H1 (cell line): ENCODE measurements around the gene NMRAL1. TPM values are rescaled to one million over a fixed set of nuclear protein-coding genes. Genes with fewer than 3 reads are reported as not detected.

Experiments used
- CTCF ChIA-PET: fragments of 300-600 bp; sonication (Branson Sonifier 250); formaldehyde crosslinking; loops from one replicate; lab custom pipeline; 2021; ENCODE audit not compliant: partially characterized antibody; lab: Charles Lee
- POLR2A ChIA-PET: fragments of 300-600 bp; sonication (Branson Sonifier 250); formaldehyde crosslinking; loops from one replicate; lab custom pipeline; 2021; ENCODE audit warnings: inconsistent platforms; ENCODE audit not compliant: partially characterized antibody; lab: Charles Lee
- DNase-seq, 2 experiments: peaks; one replicate each; pipeline versions ENCODE4 v3.0.0 to v3.0.0-alpha.2; 2010 to 2022; ENCODE audit warnings: low spot score in 2 of 2, low read depth in 1 of 2, mixed read lengths in 1 of 2
- FAIRE-seq: peaks from 2 replicates; lab custom pipeline; 2011; peaks lifted over from hg19 to GRCh38; lab: Jason Lieb, UNC
- H2AFZ ChIP-seq: 2 replicates; pipeline ENCODE4 v1.8.1; 2012; ENCODE audit warnings: low read length, inconsistent platforms
- H2AK5ac ChIP-seq: 2 replicates; pipeline ENCODE4 v1.6.1; 2013; ENCODE audit warnings: low read depth, low read length
- H2BK120ac ChIP-seq: replicated peaks from 2 replicates; pipeline ENCODE3; 2013; ENCODE audit warnings: low read depth, low read length, inconsistent platforms
- H2BK12ac ChIP-seq: 2 replicates; pipeline ENCODE4 v1.6.1; 2013; ENCODE audit warnings: low read depth, low read length
- H2BK15ac ChIP-seq: 2 replicates; pipeline ENCODE4 v1.6.1; 2013; ENCODE audit warnings: low read length
- H2BK20ac ChIP-seq: 2 replicates; pipeline ENCODE4 v1.6.1; 2013; ENCODE audit warnings: low read length
- H2BK5ac ChIP-seq: 2 replicates; pipeline ENCODE4 v1.6.1; 2013; ENCODE audit warnings: low read depth, low read length
- H3K14ac ChIP-seq: 2 replicates; pipeline ENCODE4 v1.6.1; 2013; ENCODE audit warnings: inconsistent platforms; ENCODE audit not compliant: insufficient read length
- H3K18ac ChIP-seq: 2 replicates; pipeline ENCODE4 v1.6.1; 2013; ENCODE audit warnings: low read length; ENCODE audit errors: extremely low read depth
- H3K23ac ChIP-seq: 2 replicates; pipeline ENCODE4 v1.6.1; 2013; ENCODE audit warnings: inconsistent platforms; ENCODE audit not compliant: insufficient read length
- H3K23me2 ChIP-seq: 2 replicates; pipeline ENCODE4 v1.6.1; 2013; ENCODE audit warnings: low read depth, low read length
- H3K27ac ChIP-seq: 2 replicates; pipeline ENCODE4 v1.6.1; 2011; ENCODE audit warnings: low read depth, low read length, inconsistent platforms
- H3K27me3 ChIP-seq, 4 experiments: replicated peaks in 1 of 4; 1 replicate in 1 of 4; 2 replicates in 3 of 4; pipeline versions ENCODE4 v1.6.1 to v1.8.1; 2011 to 2013; ENCODE audit warnings: low read length in 3 of 4, mild to moderate bottlenecking in 3 of 4, inconsistent platforms in 2 of 4, mixed read lengths in 2 of 4, moderate library complexity in 1 of 4; ENCODE audit not compliant: control insufficient read depth in 3 of 4, insufficient read depth in 3 of 4; ENCODE audit errors: extremely low read depth in 1 of 4
- H3K36me3 ChIP-seq, 4 experiments: 2 replicates each; pipeline versions ENCODE4 v1.6.1 to v1.8.1; 2011 to 2013; ENCODE audit warnings: mild to moderate bottlenecking in 4 of 4, low read length in 3 of 4, moderate library complexity in 2 of 4, control low read depth in 1 of 4, inconsistent platforms in 1 of 4; ENCODE audit not compliant: insufficient read depth in 4 of 4, control insufficient read depth in 2 of 4
- H3K4ac ChIP-seq: replicated peaks from 2 replicates; pipeline ENCODE3; 2013; ENCODE audit warnings: low read length, low read depth, mixed read lengths, inconsistent platforms; ENCODE audit not compliant: insufficient read length
- H3K4me1 ChIP-seq, 4 experiments: replicated peaks in 1 of 4; 1 replicate in 1 of 4; 2 replicates in 3 of 4; pipeline versions ENCODE4 v1.6.1 to v1.8.1; 2011 to 2013; ENCODE audit warnings: low read length in 3 of 4, inconsistent platforms in 2 of 4, mixed read lengths in 1 of 4; ENCODE audit not compliant: insufficient read depth in 4 of 4, control insufficient read depth in 3 of 4
- H3K4me2 ChIP-seq, 2 experiments: 2 replicates each; pipeline versions ENCODE4 v1.6.1 to v1.8.1; 2011 to 2013; ENCODE audit warnings: low read depth in 2 of 2, low read length in 2 of 2, control low read depth in 1 of 2, inconsistent platforms in 1 of 2, mild to moderate bottlenecking in 1 of 2; ENCODE audit not compliant: insufficient read depth in 1 of 2
- H3K4me3 ChIP-seq, 4 experiments: fragments of 200-600, 300-600 bp in 1 of 4; sonication (generic), shearing (Covaris generic), sonication (Bioruptor Twin) in 1 of 4; 2 replicates each; pipeline versions ENCODE4 v1.5.1 to v1.8.1; 2011 to 2016; ENCODE audit warnings: low read length in 4 of 4, low read depth in 3 of 4, control low read depth in 2 of 4, inconsistent platforms in 2 of 4, mild to moderate bottlenecking in 2 of 4, mixed read lengths in 1 of 4, moderate library complexity in 1 of 4; ENCODE audit not compliant: insufficient read depth in 2 of 4; ENCODE audit errors: extremely low read depth in 1 of 4
- H3K56ac ChIP-seq: replicated peaks from 2 replicates; pipeline ENCODE3; 2013; ENCODE audit warnings: low read depth, mild to moderate bottlenecking, mixed read lengths, low read length, inconsistent platforms; ENCODE audit not compliant: insufficient read length
- H3K79me1 ChIP-seq: 2 replicates; pipeline ENCODE4 v1.6.1; 2013; ENCODE audit warnings: low read depth, low read length, control low read depth
- H3K79me2 ChIP-seq, 2 experiments: 2 replicates each; pipeline versions ENCODE4 v1.6.1 to v1.8.1; 2012 to 2013; ENCODE audit warnings: low read length in 2 of 2, mild to moderate bottlenecking in 2 of 2, inconsistent platforms in 1 of 2; ENCODE audit not compliant: insufficient read depth in 2 of 2, control insufficient read depth in 1 of 2
- H3K9ac ChIP-seq, 4 experiments: replicated peaks in 1 of 4; 1 replicate in 1 of 4; 2 replicates in 3 of 4; pipeline versions ENCODE4 v1.6.1 to v1.8.1; 2011 to 2013; ENCODE audit warnings: low read depth in 3 of 4, low read length in 3 of 4, control low read depth in 2 of 4, mild to moderate bottlenecking in 2 of 4, moderate library complexity in 2 of 4, inconsistent platforms in 1 of 4; ENCODE audit errors: extremely low read depth in 1 of 4
- H3K9me3 ChIP-seq, 2 experiments: 2 replicates each; pipeline versions ENCODE4 v1.6.1 to v1.8.1; 2012 to 2013; ENCODE audit warnings: mild to moderate bottlenecking in 2 of 2, moderate library complexity in 2 of 2, control low read depth in 1 of 2, inconsistent platforms in 1 of 2, low read depth in 1 of 2, low read length in 1 of 2, mixed read lengths in 1 of 2; ENCODE audit not compliant: insufficient read depth in 2 of 2
- H4K20me1 ChIP-seq, 2 experiments: replicated peaks in 1 of 2; 2 replicates each; pipeline versions ENCODE3 to v1.8.1; 2011 to 2013; ENCODE audit warnings: inconsistent platforms in 2 of 2, low read length in 2 of 2, mild to moderate bottlenecking in 1 of 2; ENCODE audit not compliant: insufficient read depth in 2 of 2, control insufficient read depth in 1 of 2
- H4K5ac ChIP-seq: 2 replicates; pipeline ENCODE4 v1.6.1; 2013; ENCODE audit warnings: low read length, low read depth, mixed read lengths, inconsistent platforms; ENCODE audit not compliant: insufficient read length
- H4K8ac ChIP-seq: 2 replicates; pipeline ENCODE4 v1.8.0; 2013; ENCODE audit warnings: mild to moderate bottlenecking, moderate library complexity, low read length, inconsistent platforms; ENCODE audit not compliant: insufficient read depth; ENCODE audit errors: extremely low read depth
- H4K91ac ChIP-seq: replicated peaks from 2 replicates; pipeline ENCODE3; 2013; ENCODE audit warnings: low read length, mixed read lengths, inconsistent platforms; ENCODE audit not compliant: insufficient read length
- HDAC2 ChIP-seq, 2 experiments: fragments of 300-600 bp in 1 of 2; sonication (generic) in 1 of 2; IDR thresholded peaks; 2 replicates each; pipeline ENCODE4 v1.6.1; 2011 to 2012; ENCODE audit warnings: low read depth in 2 of 2, low read length in 2 of 2, mild to moderate bottlenecking in 2 of 2, moderate library complexity in 2 of 2, borderline replicate concordance in 1 of 2, inconsistent platforms in 1 of 2
- JUN ChIP-seq: IDR thresholded peaks from 2 replicates; pipeline ENCODE4 v1.6.1; 2011; ENCODE audit warnings: low read depth, mild to moderate bottlenecking, improper control_type of control experiment, low read length
- JUND ChIP-seq: IDR thresholded peaks from 2 replicates; pipeline ENCODE4 v1.6.1; 2011; ENCODE audit warnings: mild to moderate bottlenecking, improper control_type of control experiment, low read length
- KDM4A ChIP-seq: IDR thresholded peaks from one replicate; pipeline ENCODE4 v1.7.1; 2012; ENCODE audit warnings: low read depth, mild to moderate bottlenecking, moderate library complexity, low read length, inconsistent platforms; ENCODE audit not compliant: severe bottlenecking
- NRF1 ChIP-seq: IDR thresholded peaks from 2 replicates; pipeline ENCODE4 v1.6.1; 2011; ENCODE audit warnings: mild to moderate bottlenecking, low read depth, low read length, improper control_type of control experiment
- RAD21 ChIP-seq, 2 experiments: IDR thresholded peaks in 1 of 2; conservative IDR thresholded peaks in 1 of 2; 2 replicates each; pipeline ENCODE4 v1.6.1; 2011; ENCODE audit warnings: low read depth in 2 of 2, low read length in 2 of 2, improper control_type of control experiment in 1 of 2, inconsistent platforms in 1 of 2, mild to moderate bottlenecking in 1 of 2, moderate library complexity in 1 of 2
- SIN3A ChIP-seq, 2 experiments: IDR thresholded peaks in 1 of 2; conservative IDR thresholded peaks in 1 of 2; 2 replicates each; pipeline ENCODE4 v1.6.1; 2011 to 2012; ENCODE audit warnings: low read length in 2 of 2, improper control_type of control experiment in 1 of 2, low read depth in 1 of 2, mild to moderate bottlenecking in 1 of 2
- WGBS, 2 experiments: shearing (Covaris generic) in 1 of 2; methylation state at CpG; one replicate each; pipeline versions ENCODE4 v1.1.6 to v1.1.7; 2013 to 2015; ENCODE audit warnings: low lambda C conversion rate in 2 of 2, mixed read lengths in 2 of 2, inconsistent platforms in 1 of 2, low coverage in 1 of 2, missing lambda C conversion rate in 1 of 2; ENCODE audit not compliant: insufficient replicate concordance in 2 of 2, insufficient coverage in 1 of 2, insufficient read length in 1 of 2; ENCODE audit errors: extremely low coverage in 1 of 2, missing lambda C conversion rate in 1 of 2; 5-methylcytosine and 5-hydroxymethylcytosine counted together
- polyA plus RNA-seq, 7 experiments: library from polyadenylated mRNA; depleted of rRNA in 3 of 7; stranded (reverse) in 5 of 7; unstranded in 2 of 7; fragments of >200 nt in 5 of 7; fragments of 200-250 nt in 2 of 7; gene quantifications; 1 replicate in 5 of 7; 2 replicates in 1 of 7; 4 replicates in 1 of 7; pipeline versions ENCODE4 v1.2.1 to v1.2.3, GENCODE V29; 2011 to 2013; ENCODE audit warnings: missing spikeins in 2 of 7, mixed read lengths in 2 of 7
- total RNA-seq: library from RNA; stranded (reverse); fragmentation: NEBNext Ultra II Directional; extraction: Animal tissue kit (Norgen Biotek cat#: 25700); gene quantifications from 2 replicates; pipeline ENCODE4 v1.2.1, GENCODE V29; 2021
- TF ChIP-seq, protein P1 (sequence below): IDR thresholded peaks from 2 replicates; pipeline ENCODE4 v1.6.1; 2012; ENCODE audit warnings: inconsistent platforms
- TF ChIP-seq, protein P2 (sequence below): IDR thresholded peaks from 2 replicates; pipeline ENCODE4 v1.6.1; 2011; ENCODE audit warnings: low read length, improper control_type of control experiment

NMRAL1 gene
- total and polyA plus RNA-seq, 2 of the 8 experiments (the other 6 are each of a cell fraction or from before 2014, with no cell fraction given), result 66.8 to 143 TPM

DNA sequence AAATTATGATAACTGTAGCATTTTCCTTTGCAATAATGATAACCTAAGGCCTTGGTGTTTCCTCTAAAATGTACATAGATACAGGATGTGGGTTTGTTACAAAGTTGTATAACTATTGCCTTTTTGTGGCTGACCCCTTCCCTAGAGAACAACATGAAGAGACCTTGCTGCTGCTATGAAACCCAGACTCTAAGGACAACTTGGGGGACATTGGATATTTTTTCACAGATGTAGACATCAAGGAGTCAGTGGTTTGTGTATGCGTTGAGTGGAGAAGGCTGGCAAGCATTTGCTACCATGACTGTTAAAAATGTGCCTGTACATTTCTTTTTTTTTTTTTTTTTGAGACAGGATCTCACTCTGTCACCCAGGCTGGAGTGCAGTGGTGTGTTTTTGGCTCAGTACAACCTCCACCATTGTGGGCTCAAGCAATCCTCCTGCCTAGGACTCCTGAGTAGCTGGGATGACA, 14.1 kb upstream of the NMRAL1 start:
- H3K79me2 ChIP-seq, result peaks cover 0 to 3% of the 10 kb centered on the region in 2 experiments; a peak in 1 of 4 replicates
- H2AFZ ChIP-seq, result no peak overlapping the region
- H3K27me3 ChIP-seq, result no peaks in the 10 kb centered on the region
- H3K4me1 ChIP-seq, result no peaks in the 10 kb centered on the region
- CTCF ChIA-PET, result interaction anchor here (0.6 to 2.4 kb wide), 6 partner anchors 10 to 170 kb away, joined by 3 to 9 read pairs (median 4); no protein-coding TSS in a partner anchor
- H4K20me1 ChIP-seq, result no peaks in the 10 kb centered on the region
- no peak overlapping the region for H4K5ac ChIP-seq
- no peak overlapping the region for H3K23ac ChIP-seq
- no peak overlapping the region for H3K9ac ChIP-seq
- no peak overlapping the region for H3K4me3 ChIP-seq
- H3K18ac ChIP-seq, result no peak overlapping the region
- no peaks in the 10 kb centered on the region for H3K9me3 ChIP-seq
- H3K4me2 ChIP-seq, result no peak overlapping the region
- no peak overlapping the region for H2BK20ac ChIP-seq
- POLR2A ChIA-PET, result interaction anchor here (1.0 to 2.4 kb wide), 2 partner anchors 10 to 106 kb away, joined by 3 to 6 read pairs; no protein-coding TSS in a partner anchor
- no peak overlapping the region for H4K91ac ChIP-seq
- H3K4ac ChIP-seq, result no peak overlapping the region
- no peak overlapping the region for H2BK12ac ChIP-seq
- WGBS, 2 experiments, result 94% methylated on average over 1 of the region's 1 CpG; no CpG with 5 or more reads in 1 of the 2 experiments
- H3K36me3 ChIP-seq, result peaks cover 0 to 3% (median 0%) of the 10 kb centered on the region in 4 experiments; a peak in 1 of 8 replicates
- no peak overlapping the region for H2BK15ac ChIP-seq
- H3K79me1 ChIP-seq, result peaks cover 7% of the 10 kb centered on the region
- no peak overlapping the region for H3K56ac ChIP-seq
- no peak overlapping the region for H2BK5ac ChIP-seq
- no peak overlapping the region for H2BK120ac ChIP-seq
- FAIRE-seq (no peak), DNase-seq (no peak)
- no peak overlapping the region for H3K27ac ChIP-seq
- no peak overlapping the region for H3K14ac ChIP-seq
- no peaks in the 10 kb centered on the region for H3K23me2 ChIP-seq
- no peak overlapping the region for H2AK5ac ChIP-seq
- H4K8ac ChIP-seq, result no peak overlapping the region
- TF ChIP-seq HDAC2 (IDR thresholded peaks at IDR 0.05; ENCODE audit: borderline replicate concordance in 1 of 2, low read depth in 2 of 2, low read length in 2 of 2), result no peak
- TF ChIP-seq JUN, result no peak
- no peak for TF ChIP-seq JUND
- TF ChIP-seq NRF1, result no peak
- TF ChIP-seq RAD21 (IDR thresholded peaks at IDR 0.05 in 1 of 2, conservative IDR thresholded peaks at IDR 0.05 in 1 of 2; ENCODE audit: low read depth in 2 of 2, low read length in 2 of 2), result no peak
- TF ChIP-seq, protein P1, sequence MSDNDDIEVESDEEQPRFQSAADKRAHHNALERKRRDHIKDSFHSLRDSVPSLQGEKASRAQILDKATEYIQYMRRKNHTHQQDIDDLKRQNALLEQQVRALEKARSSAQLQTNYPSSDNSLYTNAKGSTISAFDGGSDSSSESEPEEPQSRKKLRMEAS, result no peak
- TF ChIP-seq KDM4A, result no peak
- TF ChIP-seq, protein P2, sequence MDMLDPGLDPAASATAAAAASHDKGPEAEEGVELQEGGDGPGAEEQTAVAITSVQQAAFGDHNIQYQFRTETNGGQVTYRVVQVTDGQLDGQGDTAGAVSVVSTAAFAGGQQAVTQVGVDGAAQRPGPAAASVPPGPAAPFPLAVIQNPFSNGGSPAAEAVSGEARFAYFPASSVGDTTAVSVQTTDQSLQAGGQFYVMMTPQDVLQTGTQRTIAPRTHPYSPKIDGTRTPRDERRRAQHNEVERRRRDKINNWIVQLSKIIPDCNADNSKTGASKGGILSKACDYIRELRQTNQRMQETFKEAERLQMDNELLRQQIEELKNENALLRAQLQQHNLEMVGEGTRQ, result no peak
- no peak for TF ChIP-seq SIN3A (conservative IDR thresholded peaks at IDR 0.05 in 1 of 2, IDR thresholded peaks at IDR 0.05 in 1 of 2; ENCODE audit: low read depth in 1 of 2, low read length in 2 of 2)
